ENCODE data around the gene MACROD2. TPM values are rescaled to one million over a fixed set of nuclear protein-coding genes. Genes with fewer than 3 reads are reported as not detected.

Gene MACROD2
- total and polyA plus RNA-seq, 2 of the 4 experiments (the other 2 are of a cell fraction), result not detected

DNA sequence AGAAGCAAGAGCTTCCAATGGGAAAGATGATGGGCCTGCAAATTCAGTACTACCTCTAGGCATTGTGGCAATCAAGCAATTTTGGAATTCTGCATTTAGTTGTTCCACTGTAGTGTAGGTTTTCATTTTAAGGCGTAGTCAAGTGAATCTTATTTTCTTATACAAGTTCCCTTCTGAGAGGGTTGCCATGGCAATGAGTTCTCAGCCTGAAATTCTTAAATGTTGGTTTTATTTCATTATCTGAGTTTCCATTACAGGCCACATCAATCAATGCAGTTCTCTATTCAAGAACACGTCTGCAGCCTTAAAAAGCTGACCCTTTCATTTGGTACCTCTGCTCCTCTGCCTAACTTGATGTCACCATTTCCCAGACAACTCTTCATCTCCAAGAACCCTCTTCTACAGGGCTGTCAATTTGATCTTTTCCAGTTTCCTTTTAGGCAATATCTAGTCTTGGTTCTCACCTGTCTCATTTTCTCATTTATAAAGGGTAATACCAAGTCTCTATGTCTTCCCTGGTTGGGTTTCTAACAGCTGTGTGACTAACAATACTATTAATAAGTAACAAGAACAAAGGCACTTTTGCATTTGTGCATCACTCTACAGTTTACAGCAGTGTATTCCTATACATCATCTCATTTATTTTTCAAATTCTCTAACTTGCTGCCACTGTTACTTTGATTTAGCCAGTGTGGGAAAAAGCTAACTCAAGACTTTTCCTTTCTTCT is 1240.3 kb downstream of the MACROD2 start:
- Histone ChIP-seq H3K4me1 (ENCODE audit: control insufficient read depth, insufficient read depth, low read length) (no peaks in the 10 kb centered on the region), H2AFZ (replicated peaks; ENCODE audit: low read length, poor library complexity) (no peak overlapping the region), H2AK5ac (ENCODE audit: low read depth, low read length) (no peak overlapping the region), H4K91ac (ENCODE audit: insufficient read depth, low read depth, low read length) (no peak overlapping the region), H3K14ac (replicated peaks; ENCODE audit: low read depth, low read length) (no peak overlapping the region), H3K27ac (ENCODE audit: insufficient read depth, low read length) (no peak overlapping the region), H3K18ac (ENCODE audit: low read depth, low read length) (no peak overlapping the region), H2BK120ac (ENCODE audit: low read depth, low read length) (no peak overlapping the region), H3K36me3 (ENCODE audit: control insufficient read depth, insufficient read depth, low read length) (no peaks in the 10 kb centered on the region), H3K4ac (ENCODE audit: low read depth, low read length) (no peak overlapping the region), H4K20me1 (ENCODE audit: insufficient read depth, low read length) (no peaks in the 10 kb centered on the region), H2BK5ac (ENCODE audit: low read depth, low read length, poor library complexity, severe bottlenecking) (no peak overlapping the region), H4K8ac (ENCODE audit: low read depth in 2 of 2, low read length in 2 of 2) (no peak overlapping the region), H2BK20ac (ENCODE audit: low read depth, low read length) (no peak overlapping the region), H3K79me1 (ENCODE audit: low read depth in 1 of 2, low read length in 2 of 2) (no peaks in the 10 kb centered on the region), H2AK9ac (replicated peaks; ENCODE audit: low read depth, low read length, poor library complexity) (no peak overlapping the region), H3K9ac (ENCODE audit: low read depth, low read length) (no peak overlapping the region), H3K56ac (ENCODE audit: extremely low read depth, insufficient read depth, low read length) (no peak overlapping the region), H3K9me3 (ENCODE audit: control insufficient read depth, insufficient read depth, low read length) (no peaks in the 10 kb centered on the region), H4K5ac (ENCODE audit: low read depth, low read length) (no peak overlapping the region), H3K9me1 (ENCODE audit: insufficient read depth, low read length) (no peaks in the 10 kb centered on the region), H3K4me3 (ENCODE audit: insufficient read depth, low read depth, low read length) (no peak overlapping the region), H3K23ac (ENCODE audit: low read depth, low read length) (no peak overlapping the region), H3K27me3 (ENCODE audit: control insufficient read depth, insufficient read depth, low read length) (no peaks in the 10 kb centered on the region), H2BK15ac (ENCODE audit: low read depth, low read length) (no peak overlapping the region), H3K4me2 (ENCODE audit: low read depth, low read length) (no peak overlapping the region)
- TF ChIP-seq RCOR1 (IDR thresholded peaks at IDR 0.05; ENCODE audit: insufficient replicate concordance, low read length), result no peak
- TF ChIP-seq NFE2L2 (IDR thresholded peaks at IDR 0.05; ENCODE audit: low read depth, low read length), result no peak
- TF ChIP-seq CHD1 (IDR thresholded peaks at IDR 0.05; ENCODE audit: low read depth, low read length), result no peak
- no peak for TF ChIP-seq RAD21 (IDR thresholded peaks at IDR 0.05; ENCODE audit: low read length)
- no peak for TF ChIP-seq BHLHE40 (IDR thresholded peaks at IDR 0.05; ENCODE audit: low read depth, low read length)
- no peak for TF ChIP-seq FOS (IDR thresholded peaks at IDR 0.05; ENCODE audit: low read depth, low read length)
- TF ChIP-seq RFX5 (IDR thresholded peaks at IDR 0.05; ENCODE audit: low read depth, low read length), result no peak
- TF ChIP-seq MAFK (IDR thresholded peaks at IDR 0.05; ENCODE audit: low read depth, low read length), result no peak
- TF ChIP-seq, protein P1, sequence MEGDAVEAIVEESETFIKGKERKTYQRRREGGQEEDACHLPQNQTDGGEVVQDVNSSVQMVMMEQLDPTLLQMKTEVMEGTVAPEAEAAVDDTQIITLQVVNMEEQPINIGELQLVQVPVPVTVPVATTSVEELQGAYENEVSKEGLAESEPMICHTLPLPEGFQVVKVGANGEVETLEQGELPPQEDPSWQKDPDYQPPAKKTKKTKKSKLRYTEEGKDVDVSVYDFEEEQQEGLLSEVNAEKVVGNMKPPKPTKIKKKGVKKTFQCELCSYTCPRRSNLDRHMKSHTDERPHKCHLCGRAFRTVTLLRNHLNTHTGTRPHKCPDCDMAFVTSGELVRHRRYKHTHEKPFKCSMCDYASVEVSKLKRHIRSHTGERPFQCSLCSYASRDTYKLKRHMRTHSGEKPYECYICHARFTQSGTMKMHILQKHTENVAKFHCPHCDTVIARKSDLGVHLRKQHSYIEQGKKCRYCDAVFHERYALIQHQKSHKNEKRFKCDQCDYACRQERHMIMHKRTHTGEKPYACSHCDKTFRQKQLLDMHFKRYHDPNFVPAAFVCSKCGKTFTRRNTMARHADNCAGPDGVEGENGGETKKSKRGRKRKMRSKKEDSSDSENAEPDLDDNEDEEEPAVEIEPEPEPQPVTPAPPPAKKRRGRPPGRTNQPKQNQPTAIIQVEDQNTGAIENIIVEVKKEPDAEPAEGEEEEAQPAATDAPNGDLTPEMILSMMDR (conservative IDR thresholded peaks at IDR 0.05; ENCODE audit: low read depth, low read length), result no peak
- no peak for TF ChIP-seq POLR2A (IDR thresholded peaks at IDR 0.05; ENCODE audit: low read depth, low read length)
- TF ChIP-seq CEBPB (IDR thresholded peaks at IDR 0.05; ENCODE audit: low read depth, low read length), result no peak
- TF ChIP-seq, protein P2, sequence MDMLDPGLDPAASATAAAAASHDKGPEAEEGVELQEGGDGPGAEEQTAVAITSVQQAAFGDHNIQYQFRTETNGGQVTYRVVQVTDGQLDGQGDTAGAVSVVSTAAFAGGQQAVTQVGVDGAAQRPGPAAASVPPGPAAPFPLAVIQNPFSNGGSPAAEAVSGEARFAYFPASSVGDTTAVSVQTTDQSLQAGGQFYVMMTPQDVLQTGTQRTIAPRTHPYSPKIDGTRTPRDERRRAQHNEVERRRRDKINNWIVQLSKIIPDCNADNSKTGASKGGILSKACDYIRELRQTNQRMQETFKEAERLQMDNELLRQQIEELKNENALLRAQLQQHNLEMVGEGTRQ (IDR thresholded peaks at IDR 0.05; ENCODE audit: low read depth, low read length), result no peak
- TF ChIP-seq, protein P3, sequence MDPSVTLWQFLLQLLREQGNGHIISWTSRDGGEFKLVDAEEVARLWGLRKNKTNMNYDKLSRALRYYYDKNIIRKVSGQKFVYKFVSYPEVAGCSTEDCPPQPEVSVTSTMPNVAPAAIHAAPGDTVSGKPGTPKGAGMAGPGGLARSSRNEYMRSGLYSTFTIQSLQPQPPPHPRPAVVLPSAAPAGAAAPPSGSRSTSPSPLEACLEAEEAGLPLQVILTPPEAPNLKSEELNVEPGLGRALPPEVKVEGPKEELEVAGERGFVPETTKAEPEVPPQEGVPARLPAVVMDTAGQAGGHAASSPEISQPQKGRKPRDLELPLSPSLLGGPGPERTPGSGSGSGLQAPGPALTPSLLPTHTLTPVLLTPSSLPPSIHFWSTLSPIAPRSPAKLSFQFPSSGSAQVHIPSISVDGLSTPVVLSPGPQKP (IDR thresholded peaks at IDR 0.05; ENCODE audit: borderline replicate concordance, low read depth, low read length), result no peak
- no peak for TF ChIP-seq SMC3 (IDR thresholded peaks at IDR 0.05; ENCODE audit: low read depth, low read length)
- TF ChIP-seq MAZ (IDR thresholded peaks at IDR 0.05; ENCODE audit: borderline replicate concordance, low read depth, low read length), result no peak
- no peak for TF ChIP-seq MXI1 (IDR thresholded peaks at IDR 0.05; ENCODE audit: borderline replicate concordance, low read depth, low read length)
- ChIA-PET POLR2A (ENCODE audit: unreplicated experiment) (no interaction called here), CTCF (no interaction called here)
- no CpG with 5 or more reads among the region's 2 CpGs for WGBS, 2 experiments (ENCODE audit: extremely low coverage in 2 of 2, insufficient read length in 1 of 2)
- BruUV-seq (replicated peaks), result no TSS peak
- dilution Hi-C loops (cut with HindIII; ENCODE audit: low sequenced_read_pairs, unreplicated experiment) (no loop called here), in situ Hi-C loops (cut with MboI; ENCODE audit: low sequenced_read_pairs) (no loop called here), intact Hi-C loops (cut with micrococcal nuclease) (no loop called here)
- DNase-seq, result no peak
- no peak for ATAC-seq (ENCODE audit: low read depth)

All from IMR-90 (cell line).